GM10266 (cell line): Measurements from ENCODE around the gene CD99.

Experiments
- DNase-seq: peaks from one replicate; pipeline ENCODE4 v3.0.0; 2012; ENCODE audit errors: extremely low spot score
- TF ChIP-seq, protein P1 (sequence below): IDR thresholded peaks from 2 replicates; pipeline ENCODE4 v1.5.1; 2012; ENCODE audit warnings: mild to moderate bottlenecking, low read depth; ENCODE audit not compliant: control insufficient read depth, insufficient read depth; ENCODE audit errors: missing control alignments

CD99 gene

DNA sequence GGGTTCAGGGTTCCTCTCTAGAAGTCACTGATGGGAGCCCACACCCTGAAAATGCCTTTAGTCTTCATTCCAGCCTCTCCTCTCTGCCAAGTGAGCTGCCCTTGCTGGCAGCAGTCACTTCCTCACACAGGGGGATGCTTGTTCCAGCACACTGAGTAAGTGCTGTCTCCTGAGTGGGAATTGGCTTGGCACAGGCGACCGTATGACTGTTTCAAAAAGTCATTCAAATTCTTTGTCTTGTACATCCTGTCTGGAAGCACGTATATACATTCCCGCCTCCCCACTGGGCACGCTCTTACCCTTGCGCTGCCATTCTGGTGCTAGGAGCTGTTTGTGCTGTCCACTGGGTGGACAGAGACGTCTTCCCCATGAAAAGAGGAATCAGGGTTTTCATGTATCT is 40.2 kb upstream of the CD99 start:
- TF ChIP-seq, protein P1, sequence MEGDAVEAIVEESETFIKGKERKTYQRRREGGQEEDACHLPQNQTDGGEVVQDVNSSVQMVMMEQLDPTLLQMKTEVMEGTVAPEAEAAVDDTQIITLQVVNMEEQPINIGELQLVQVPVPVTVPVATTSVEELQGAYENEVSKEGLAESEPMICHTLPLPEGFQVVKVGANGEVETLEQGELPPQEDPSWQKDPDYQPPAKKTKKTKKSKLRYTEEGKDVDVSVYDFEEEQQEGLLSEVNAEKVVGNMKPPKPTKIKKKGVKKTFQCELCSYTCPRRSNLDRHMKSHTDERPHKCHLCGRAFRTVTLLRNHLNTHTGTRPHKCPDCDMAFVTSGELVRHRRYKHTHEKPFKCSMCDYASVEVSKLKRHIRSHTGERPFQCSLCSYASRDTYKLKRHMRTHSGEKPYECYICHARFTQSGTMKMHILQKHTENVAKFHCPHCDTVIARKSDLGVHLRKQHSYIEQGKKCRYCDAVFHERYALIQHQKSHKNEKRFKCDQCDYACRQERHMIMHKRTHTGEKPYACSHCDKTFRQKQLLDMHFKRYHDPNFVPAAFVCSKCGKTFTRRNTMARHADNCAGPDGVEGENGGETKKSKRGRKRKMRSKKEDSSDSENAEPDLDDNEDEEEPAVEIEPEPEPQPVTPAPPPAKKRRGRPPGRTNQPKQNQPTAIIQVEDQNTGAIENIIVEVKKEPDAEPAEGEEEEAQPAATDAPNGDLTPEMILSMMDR = no peak
- no peak for DNase-seq

GRCh38 chrX:2652106-2652505 is 39.0 kb upstream of the CD99 start:
- TF ChIP-seq, protein P1 = peak; percentile 27
- DNase-seq = no peak

- no peak for DNase-seq
- TF ChIP-seq, protein P1 = no peak
Measured at GRCh38 chrX:2654436-2655340, 36.4 kb upstream of the CD99 start.

- TF ChIP-seq, protein P1 = no peak
- DNase-seq = no peak
Measured at GRCh38 chrX:2656257-2656836, 34.7 kb upstream of the CD99 start.

- TF ChIP-seq, protein P1 = no peak
- DNase-seq = no peak
Measured at GRCh38 chrX:2657532-2658113, 33.5 kb upstream of the CD99 start.

GRCh38 chrX:2658585-2659292 is 32.4 kb upstream of the CD99 start:
- TF ChIP-seq, protein P1 = no peak
- no peak for DNase-seq
